MM.1S (cell line): ENCODE data around the gene SDSL.

Experiments
- DNase-seq: peaks from one replicate; pipeline ENCODE4 v3.0.0-alpha.2; 2015
- H2AFZ ChIP-seq: fragments of 300-600 bp; sonication (generic); 2 replicates; pipeline ENCODE4 v1.6.0; 2016; ENCODE audit warnings: antibody characterized with exemption, low read length
- H3F3A ChIP-seq: fragments of 300-600 bp; sonication (generic); 2 replicates; pipeline ENCODE4 v1.6.1; 2016; ENCODE audit warnings: mild to moderate bottlenecking, antibody characterized with exemption, low read length, moderate library complexity, mixed read lengths; ENCODE audit not compliant: insufficient read depth
- H3K27ac ChIP-seq: fragments of 300-600 bp; sonication (generic); 2 replicates; pipeline ENCODE4 v1.5.1; 2016; ENCODE audit warnings: mild to moderate bottlenecking, low read length
- H3K27me3 ChIP-seq: fragments of 300-600 bp; sonication (generic); replicated peaks from 2 replicates; pipeline ENCODE4 v1.6.0; 2016; ENCODE audit warnings: low read length; ENCODE audit not compliant: insufficient read depth
- H3K36me3 ChIP-seq: fragments of 300-600 bp; sonication (generic); replicated peaks from 2 replicates; pipeline ENCODE4 v1.6.1; 2016; ENCODE audit warnings: mild to moderate bottlenecking, low read length, mixed read lengths; ENCODE audit not compliant: insufficient read depth
- H3K4me1 ChIP-seq: fragments of 300-600 bp; sonication (generic); 2 replicates; pipeline ENCODE4 v1.6.1; 2016; ENCODE audit warnings: low read length, mixed read lengths
- H3K4me2 ChIP-seq: fragments of 300-600 bp; sonication (generic); 2 replicates; pipeline ENCODE4 v1.6.0; 2016; ENCODE audit warnings: low read depth, low read length
- H3K4me3 ChIP-seq: fragments of 300-600 bp; sonication (generic); 2 replicates; pipeline ENCODE4 v1.5.1; 2016; ENCODE audit warnings: low read length, mixed read lengths
- H3K79me2 ChIP-seq: fragments of 300-600 bp; sonication (generic); 2 replicates; pipeline ENCODE4 v1.6.1; 2016; ENCODE audit warnings: mixed run types, low read length, mixed read lengths
- H3K9ac ChIP-seq: fragments of 300-600 bp; sonication (generic); 2 replicates; pipeline ENCODE4 v1.6.1; 2016; ENCODE audit warnings: low read length, mixed read lengths
- H3K9me2 ChIP-seq: fragments of 300-600 bp; sonication (generic); replicated peaks from 2 replicates; pipeline ENCODE4 v1.6.1; 2016; ENCODE audit warnings: mild to moderate bottlenecking, low read length, mixed read lengths; ENCODE audit not compliant: insufficient read depth
- H3K9me3 ChIP-seq: fragments of 300-600 bp; sonication (generic); replicated peaks from 2 replicates; pipeline ENCODE4 v1.6.1; 2016; ENCODE audit warnings: mild to moderate bottlenecking, low read length, mixed read lengths; ENCODE audit not compliant: insufficient read depth
- H4K20me1 ChIP-seq: fragments of 300-600 bp; sonication (generic); 2 replicates; pipeline ENCODE4 v1.6.1; 2016; ENCODE audit warnings: mild to moderate bottlenecking, low read length, moderate library complexity, mixed read lengths; ENCODE audit not compliant: insufficient read depth
- EZH2 ChIP-seq: fragments of 300-600 bp; sonication (generic); optimal IDR thresholded peaks from 2 replicates; pipeline ENCODE3; 2017; ENCODE audit warnings: low read depth, mild to moderate bottlenecking, antibody characterized with exemption, low read length, mixed read lengths
- EZH2phosphoT487 ChIP-seq: fragments of 300-600 bp; sonication (generic); IDR thresholded peaks from 2 replicates; pipeline ENCODE4 v1.6.1; 2018; ENCODE audit warnings: antibody characterized with exemption, low read length
- TF ChIP-seq, protein P1 (sequence below): fragments of 300-600 bp; sonication (generic); IDR thresholded peaks from 2 replicates; pipeline ENCODE4 v1.5.1; 2016; ENCODE audit warnings: antibody characterized with exemption, low read length, mixed read lengths

The SDSL gene

DNA sequence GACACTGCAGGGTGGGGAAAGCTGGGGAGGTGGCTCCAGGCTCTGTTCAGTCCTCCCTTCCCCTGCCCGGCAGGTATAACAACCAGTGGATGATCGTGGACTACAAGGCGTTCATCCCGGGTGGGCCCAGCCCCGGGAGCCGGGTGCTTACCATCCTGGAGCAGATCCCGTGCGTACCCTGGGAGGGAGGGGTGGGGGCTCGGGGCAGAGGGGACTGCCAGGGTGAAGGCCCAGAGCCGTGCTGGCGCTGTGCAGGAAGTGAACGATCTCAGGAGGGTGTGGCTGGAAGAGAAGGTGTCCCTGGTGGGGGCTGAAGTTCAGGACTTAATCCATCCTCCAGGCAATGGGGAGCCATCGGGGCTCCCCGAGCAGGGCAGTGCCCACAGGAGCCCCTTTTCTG, 37.4 kb upstream of the SDSL start:
- Histone ChIP-seq H4K20me1 (no peaks in the 10 kb centered on the region), H3K9ac (no peak overlapping the region), H3K27ac (no peak overlapping the region), H3K9me2 (no peaks in the 10 kb centered on the region), H2AFZ (no peak overlapping the region), H3K4me2 (no peak overlapping the region), H3K4me1 (no peaks in the 10 kb centered on the region), H3K9me3 (no peaks in the 10 kb centered on the region), H3K36me3 (no peaks in the 10 kb centered on the region), H3F3A (no peaks in the 10 kb centered on the region), H3K27me3 (no peaks in the 10 kb centered on the region), H3K4me3 (no peak overlapping the region), H3K79me2 (no peaks in the 10 kb centered on the region)
- TF ChIP-seq, protein P1, sequence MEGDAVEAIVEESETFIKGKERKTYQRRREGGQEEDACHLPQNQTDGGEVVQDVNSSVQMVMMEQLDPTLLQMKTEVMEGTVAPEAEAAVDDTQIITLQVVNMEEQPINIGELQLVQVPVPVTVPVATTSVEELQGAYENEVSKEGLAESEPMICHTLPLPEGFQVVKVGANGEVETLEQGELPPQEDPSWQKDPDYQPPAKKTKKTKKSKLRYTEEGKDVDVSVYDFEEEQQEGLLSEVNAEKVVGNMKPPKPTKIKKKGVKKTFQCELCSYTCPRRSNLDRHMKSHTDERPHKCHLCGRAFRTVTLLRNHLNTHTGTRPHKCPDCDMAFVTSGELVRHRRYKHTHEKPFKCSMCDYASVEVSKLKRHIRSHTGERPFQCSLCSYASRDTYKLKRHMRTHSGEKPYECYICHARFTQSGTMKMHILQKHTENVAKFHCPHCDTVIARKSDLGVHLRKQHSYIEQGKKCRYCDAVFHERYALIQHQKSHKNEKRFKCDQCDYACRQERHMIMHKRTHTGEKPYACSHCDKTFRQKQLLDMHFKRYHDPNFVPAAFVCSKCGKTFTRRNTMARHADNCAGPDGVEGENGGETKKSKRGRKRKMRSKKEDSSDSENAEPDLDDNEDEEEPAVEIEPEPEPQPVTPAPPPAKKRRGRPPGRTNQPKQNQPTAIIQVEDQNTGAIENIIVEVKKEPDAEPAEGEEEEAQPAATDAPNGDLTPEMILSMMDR: no peak
- TF ChIP-seq EZH2phosphoT487 (no peak), EZH2 (no peak)
- DNase-seq: no peak

- no peaks in the 10 kb centered on the region for H3F3A ChIP-seq
- H3K27me3 ChIP-seq: no peaks in the 10 kb centered on the region
- no peak for TF ChIP-seq EZH2
- no peak for TF ChIP-seq EZH2phosphoT487
- TF ChIP-seq, protein P1: no peak
- no peaks in the 10 kb centered on the region for H3K79me2 ChIP-seq
- H3K4me2 ChIP-seq: no peak overlapping the region
- H3K9me3 ChIP-seq: no peaks in the 10 kb centered on the region
- no peak overlapping the region for H3K9ac ChIP-seq
- H3K36me3 ChIP-seq: no peaks in the 10 kb centered on the region
- H2AFZ ChIP-seq: no peak overlapping the region
- no peaks in the 10 kb centered on the region for H3K9me2 ChIP-seq
- DNase-seq: no peak
- no peak overlapping the region for H3K4me3 ChIP-seq
- no peaks in the 10 kb centered on the region for H4K20me1 ChIP-seq
- no peaks in the 10 kb centered on the region for H3K4me1 ChIP-seq
- H3K27ac ChIP-seq: no peak overlapping the region
These were observed 36.8 kb upstream of the SDSL start for GRCh38 chr12:113385282-113385882.

DNA sequence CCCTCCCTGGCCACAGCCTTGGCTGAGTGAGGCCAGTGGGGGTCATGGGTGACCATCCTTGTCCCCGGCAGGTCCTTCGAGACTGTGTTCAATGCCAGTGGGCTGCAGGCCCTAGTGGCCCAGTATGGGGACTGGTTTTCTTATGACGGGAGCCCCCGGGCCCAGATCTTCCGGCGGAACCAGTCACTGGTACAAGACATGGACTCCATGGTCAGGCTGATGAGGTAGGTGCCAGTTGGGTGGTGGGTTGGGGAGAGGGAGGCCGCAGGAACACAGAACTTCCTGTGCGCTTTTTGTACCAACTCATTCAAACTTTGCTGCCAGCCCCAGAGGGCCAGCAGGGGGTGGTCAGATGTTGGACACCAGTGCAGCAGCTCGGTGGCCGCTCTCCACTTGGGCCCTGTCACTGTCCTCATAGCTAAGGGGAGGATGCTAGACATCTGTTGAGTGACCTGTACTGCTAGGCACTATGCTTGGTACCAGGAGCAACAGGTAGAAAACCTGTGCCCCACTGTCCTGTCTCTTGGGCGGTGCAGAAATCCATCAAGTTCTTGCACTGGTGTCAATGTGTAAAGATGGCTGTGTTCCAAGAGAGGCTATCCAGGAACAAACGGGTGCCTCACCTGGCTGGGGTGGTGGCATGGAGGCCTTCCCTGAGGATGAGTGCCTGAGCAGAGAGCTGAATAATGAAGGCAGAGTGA, 35.2 kb upstream of the SDSL start:
- Histone ChIP-seq H3K4me2 (no peak overlapping the region), H3K9me3 (no peaks in the 10 kb centered on the region), H3K79me2 (no peaks in the 10 kb centered on the region), H3K4me1 (no peaks in the 10 kb centered on the region), H3K27ac (no peak overlapping the region), H2AFZ (no peak overlapping the region), H3K9me2 (no peaks in the 10 kb centered on the region), H3K36me3 (no peaks in the 10 kb centered on the region), H3K4me3 (no peak overlapping the region), H3K9ac (no peak overlapping the region), H3F3A (no peaks in the 10 kb centered on the region), H3K27me3 (no peaks in the 10 kb centered on the region), H4K20me1 (no peaks in the 10 kb centered on the region)
- TF ChIP-seq EZH2phosphoT487: no peak
- no peak for TF ChIP-seq EZH2
- no peak for DNase-seq

DNA sequence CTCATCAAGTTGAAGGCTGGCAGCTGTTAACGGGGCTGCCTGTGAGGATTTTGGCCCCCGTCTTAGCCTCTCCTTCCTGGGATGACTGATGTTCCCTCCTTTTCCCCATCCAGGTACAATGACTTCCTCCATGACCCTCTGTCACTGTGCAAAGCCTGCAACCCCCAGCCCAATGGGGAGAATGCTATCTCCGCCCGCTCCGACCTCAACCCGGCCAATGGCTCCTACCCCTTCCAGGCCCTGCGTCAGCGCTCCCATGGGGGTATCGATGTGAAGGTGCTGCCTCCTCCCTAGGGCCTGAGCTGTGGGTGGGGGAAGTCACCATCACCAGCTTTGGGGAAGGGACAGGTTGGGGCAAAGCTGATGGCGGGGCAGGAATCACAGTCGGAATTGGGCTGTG, 34.5 kb upstream of the SDSL start:
- Histone ChIP-seq H3K4me3 (no peak overlapping the region), H3K4me1 (no peaks in the 10 kb centered on the region), H3K9me3 (no peaks in the 10 kb centered on the region), H3K9ac (no peak overlapping the region), H2AFZ (no peak overlapping the region), H3K79me2 (no peaks in the 10 kb centered on the region), H4K20me1 (no peaks in the 10 kb centered on the region), H3K4me2 (no peak overlapping the region), H3K27ac (no peak overlapping the region), H3K9me2 (no peaks in the 10 kb centered on the region), H3K27me3 (no peaks in the 10 kb centered on the region), H3K36me3 (no peaks in the 10 kb centered on the region), H3F3A (no peaks in the 10 kb centered on the region)
- TF ChIP-seq EZH2 (no peak), EZH2phosphoT487 (no peak)
- TF ChIP-seq, protein P1: no peak
- DNase-seq: no peak
